Measurements from ENCODE around the gene MISFA. TPM values are rescaled to one million over a fixed set of nuclear protein-coding genes. Genes with fewer than 3 reads are reported as not detected.
A peak's percentile ranks its signal among the peaks of the same experiment; 100 is the strongest.

Gene MISFA
- total and polyA plus RNA-seq, 9 of the 15 experiments (the other 6 are each of a cell fraction or from before 2014, with no cell fraction given) = 1.6 to 6.3 (median 3.4) TPM

DNA sequence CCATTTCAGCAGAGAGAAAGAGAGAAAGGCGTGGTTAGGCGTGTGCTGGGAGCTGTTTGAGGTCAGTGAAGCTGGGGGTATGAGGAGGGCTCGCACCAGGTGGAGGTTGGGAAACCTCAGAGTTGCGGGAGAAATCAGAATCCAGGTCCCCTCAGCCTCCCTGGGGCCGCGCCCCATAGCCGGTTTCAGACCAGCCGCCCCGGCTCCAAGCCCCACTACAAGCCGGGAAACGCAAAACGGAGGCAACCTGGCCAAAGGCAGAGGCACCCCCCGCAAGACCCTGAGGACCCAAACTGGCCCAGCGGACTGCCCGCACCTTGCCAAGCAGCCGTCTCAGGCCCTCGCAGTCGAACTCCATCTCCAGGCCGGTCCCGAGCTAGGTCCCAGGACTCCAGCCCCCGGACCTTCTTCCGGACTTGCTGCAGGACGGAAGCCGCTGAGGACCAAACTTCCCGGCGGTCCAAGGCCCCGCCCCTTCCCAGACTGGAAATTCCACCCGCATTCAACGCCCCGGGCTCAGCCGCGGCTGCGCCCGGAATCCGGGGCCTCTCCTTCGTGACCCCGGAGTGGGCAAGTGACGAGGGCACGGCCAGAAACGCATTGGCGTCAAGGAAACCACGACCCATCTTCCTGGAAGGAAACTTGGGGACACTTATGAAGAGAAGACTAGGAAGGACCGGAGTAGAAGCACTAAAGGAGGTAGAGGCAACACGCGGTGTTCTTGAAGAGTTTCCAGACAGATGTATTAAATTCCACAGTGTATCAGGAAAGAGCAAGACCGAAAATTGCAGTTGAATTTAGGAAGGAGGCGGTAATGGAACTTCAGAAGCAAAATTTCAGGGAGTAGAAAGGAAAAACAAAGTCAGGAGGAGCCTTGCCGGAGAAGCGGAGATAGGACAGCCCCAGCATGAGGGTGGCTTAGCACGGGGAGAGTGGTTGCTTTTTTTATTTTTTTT is 11.0 kb upstream of the MISFA start, which contains the start of gene UEVLD (continued):
- TF ChIP-seq ZNF639 (CRISPR knock-in tag; conservative IDR thresholded peaks at IDR 0.05 in 1 of 2, IDR thresholded peaks at IDR 0.05 in 1 of 2) = no peak
- no peak for TF ChIP-seq ADNP (tag; IDR thresholded peaks at IDR 0.05)
- TF ChIP-seq ESRRA (IDR thresholded peaks at IDR 0.05; ENCODE audit: borderline replicate concordance, low read depth) = peak; percentile 54; the same call in 1 of the 2 replicates
- TF ChIP-seq ZNF445 (CRISPR knock-in tag; IDR thresholded peaks at IDR 0.05; ENCODE audit: low read depth) = no peak
- TF ChIP-seq CLOCK (CRISPR knock-in tag; IDR thresholded peaks at IDR 0.05; ENCODE audit: borderline replicate concordance) = no peak
- TF ChIP-seq NRF1 (conservative IDR thresholded peaks at IDR 0.05 in 1 of 2, IDR thresholded peaks at IDR 0.05 in 1 of 2) = peak; percentile 85 to 87
- TF ChIP-seq ID3 (CRISPR knock-in tag; IDR thresholded peaks at IDR 0.05) = no peak
- 0 out of 2 replicates have a peak, but pooled peaks have one; percentile 50 for TF ChIP-seq ID3 (tag; IDR thresholded peaks at IDR 0.05)
- no peak for TF ChIP-seq EP300 (IDR thresholded peaks at IDR 0.05; ENCODE audit: low read length)
- no peak for TF ChIP-seq TBL1XR1 (IDR thresholded peaks at IDR 0.05; ENCODE audit: low read length in 2 of 2)
- no peak for TF ChIP-seq ZNF24 (IDR thresholded peaks at IDR 0.05)
- TF ChIP-seq ZNF79 (CRISPR knock-in tag; IDR thresholded peaks at IDR 0.05; ENCODE audit: low read depth) = no peak
- no peak for TF ChIP-seq THAP7 (CRISPR knock-in tag; IDR thresholded peaks at IDR 0.05)
- TF ChIP-seq CBX2 (IDR thresholded peaks at IDR 0.05; ENCODE audit: insufficient read depth, low read length, poor library complexity, severe bottlenecking) = no peak
